GM23248 (cell line): Measurements from ENCODE around the gene TOM1L1. TPM values are rescaled to one million over a fixed set of nuclear protein-coding genes. Genes with fewer than 3 reads are reported as not detected.
"Not testable (repeated sequence)": the region's sequence is repeated elsewhere in the genome, so short reads cannot be mapped to it uniquely, and the experiment has no call there.

ENCODE experiments used
- DNase-seq: peaks from one replicate; pipeline ENCODE4 v3.0.0-alpha.2; 2015
- H2AFZ ChIP-seq: fragments of 200-600 bp; sonication (generic); 2 replicates; pipeline ENCODE4 v1.6.1; 2016; ENCODE audit warnings: antibody characterized with exemption
- H3F3A ChIP-seq: fragments of 200-600 bp; sonication (generic); 2 replicates; pipeline ENCODE4 v1.6.1; 2016; ENCODE audit warnings: mild to moderate bottlenecking, antibody characterized with exemption, mixed run types; ENCODE audit not compliant: insufficient read depth
- H3K27ac ChIP-seq: fragments of 200-600 bp; sonication (generic); 2 replicates; pipeline ENCODE4 v1.5.1; 2016; ENCODE audit warnings: mild to moderate bottlenecking
- H3K27me3 ChIP-seq: fragments of 200-600 bp; sonication (generic); replicated peaks from 2 replicates; pipeline ENCODE4 v1.6.1; 2016; ENCODE audit warnings: mild to moderate bottlenecking; ENCODE audit not compliant: insufficient read depth
- H3K36me3 ChIP-seq: fragments of 200-600 bp; sonication (generic); 2 replicates; pipeline ENCODE4 v1.6.1; 2016; ENCODE audit warnings: low read depth, mild to moderate bottlenecking
- H3K4me1 ChIP-seq: fragments of 200-600 bp; sonication (generic); 2 replicates; pipeline ENCODE4 v1.6.1; 2016; ENCODE audit warnings: mild to moderate bottlenecking; ENCODE audit not compliant: insufficient read depth
- H3K4me2 ChIP-seq: fragments of 200-600 bp; sonication (generic); one replicate; pipeline ENCODE4 v1.6.1; 2016; ENCODE audit warnings: mild to moderate bottlenecking; ENCODE audit not compliant: unreplicated experiment
- H3K4me3 ChIP-seq: fragments of 200-600 bp; sonication (generic); 2 replicates; pipeline ENCODE4 v1.5.1; 2016; ENCODE audit warnings: mild to moderate bottlenecking
- H3K79me2 ChIP-seq: fragments of 200-600 bp; sonication (generic); 2 replicates; pipeline ENCODE4 v1.6.1; 2016; ENCODE audit warnings: mild to moderate bottlenecking; ENCODE audit not compliant: insufficient read depth
- H3K9ac ChIP-seq: fragments of 200-600 bp; sonication (generic); 2 replicates; pipeline ENCODE4 v1.6.1; 2016; ENCODE audit warnings: mild to moderate bottlenecking
- H3K9me2 ChIP-seq: fragments of 200-600 bp; sonication (generic); 2 replicates; pipeline ENCODE4 v1.6.1; 2016; ENCODE audit warnings: mixed run types, mild to moderate bottlenecking, moderate library complexity; ENCODE audit not compliant: insufficient read depth
- H3K9me3 ChIP-seq: fragments of 200-600 bp; sonication (generic); one replicate; pipeline ENCODE4 v1.6.1; 2017; ENCODE audit warnings: low read depth
- H4K20me1 ChIP-seq: fragments of 200-600 bp; sonication (generic); 2 replicates; pipeline ENCODE4 v1.6.0; 2016; ENCODE audit not compliant: insufficient read depth
- EZH2 ChIP-seq: fragments of 200-600 bp; sonication (generic); IDR thresholded peaks from 2 replicates; pipeline ENCODE4 v1.6.1; 2018; ENCODE audit warnings: antibody characterized with exemption, mild to moderate bottlenecking; ENCODE audit not compliant: insufficient read depth, poor library complexity, severe bottlenecking
- EZH2phosphoT487 ChIP-seq: fragments of 200-600 bp; sonication (generic); IDR thresholded peaks from 2 replicates; pipeline ENCODE4 v1.6.1; 2018; ENCODE audit warnings: antibody characterized with exemption, moderate library complexity, mild to moderate bottlenecking, low read depth; ENCODE audit not compliant: insufficient read depth
- WGBS, 2 experiments: methylation state at CpG; one replicate each; pipeline ENCODE4 v1.1.6; 2015 to 2017; ENCODE audit warnings: low lambda C conversion rate in 2 of 2, low coverage in 1 of 2; ENCODE audit errors: missing lambda C conversion rate in 2 of 2; 5-methylcytosine and 5-hydroxymethylcytosine counted together
- in situ Hi-C: fragments of 300-500 bp; cut with MboI; formaldehyde crosslinking; loops from 2 replicates; pipeline ENCODE4 v1.15.0; 2020
- polyA plus RNA-seq: library from polyadenylated mRNA; unstranded; fragments of >200 nt; fragmentation: Nextera tagmentation; extraction: Ambion mirVana; gene quantifications from 2 replicates; pipeline ENCODE4 v1.2.1, GENCODE V29; 2016
- total RNA-seq: library from RNA; depleted of rRNA; stranded (reverse); fragments of >200 nt; shearing (Covaris generic); gene quantifications from 2 replicates; pipeline ENCODE4 v1.2.3, GENCODE V29; 2014

TOM1L1 gene
- total and polyA plus RNA-seq, 2 experiments from 2014 or later: 5.5 to 13.1 TPM

DNA sequence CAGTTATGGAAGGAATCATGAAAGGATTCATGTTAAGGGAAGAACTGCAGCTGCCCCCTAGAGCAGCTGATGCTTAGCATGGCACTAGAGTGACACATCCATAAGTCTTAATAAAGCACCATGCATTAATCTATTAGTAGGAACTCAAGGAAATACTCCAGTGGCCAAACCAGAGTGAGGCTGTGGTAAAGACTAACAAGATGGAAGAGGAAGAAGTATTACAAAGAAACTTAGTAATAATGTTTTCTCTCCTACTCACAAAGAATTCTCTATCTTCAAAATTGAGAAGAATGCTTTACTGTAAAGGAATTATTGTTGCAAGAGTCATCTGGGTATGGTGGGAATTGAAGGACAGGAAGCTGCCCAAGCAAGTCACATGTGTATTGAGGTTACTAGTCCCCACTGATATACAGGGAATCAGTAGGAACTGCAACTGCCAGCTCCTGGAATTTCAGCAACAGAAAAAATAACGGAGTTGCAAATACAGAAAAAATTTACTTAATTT is 29.9 kb upstream of the TOM1L1 start:
- Histone ChIP-seq H3K27ac (no peak overlapping the region), H3K9me2 (no peaks in the 10 kb centered on the region), H2AFZ (no peak overlapping the region), H3K27me3 (no peaks in the 10 kb centered on the region), H3K9me3 (no peaks in the 10 kb centered on the region), H4K20me1 (no peaks in the 10 kb centered on the region), H3F3A (no peaks in the 10 kb centered on the region), H3K4me1 (no peaks in the 10 kb centered on the region), H3K4me2 (no peak overlapping the region), H3K4me3 (no peak overlapping the region), H3K36me3 (no peaks in the 10 kb centered on the region), H3K9ac (no peak overlapping the region), H3K79me2 (no peaks in the 10 kb centered on the region)
- no peak for DNase-seq
- in situ Hi-C loops: no loop called here
- whole genome bisulfite sequencing, 2 experiments: 16 to 29% methylated on average over 1 of the region's 1 CpG
- TF ChIP-seq EZH2phosphoT487 (no peak), EZH2 (no peak)

DNA sequence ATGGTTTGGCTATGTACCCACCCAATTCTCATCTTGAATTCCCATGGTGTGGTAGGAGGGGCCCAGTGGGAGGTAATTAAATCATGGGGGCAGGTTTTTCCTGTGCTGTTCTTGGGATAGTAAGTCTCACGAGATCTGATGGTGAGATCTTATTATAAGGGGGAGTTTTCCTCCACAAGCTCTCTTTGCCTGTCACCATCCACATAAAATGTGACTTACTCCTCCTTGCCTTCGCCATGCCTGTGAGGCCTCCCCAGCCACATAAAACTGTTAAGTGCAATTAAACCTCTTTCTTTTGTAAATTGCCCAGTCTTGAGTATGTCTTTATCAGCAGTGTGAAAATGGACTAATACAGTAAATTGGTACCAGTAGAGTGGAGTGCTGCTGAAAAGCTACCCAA is 24.7 kb upstream of the TOM1L1 start:
- H3K27me3 ChIP-seq, H3K4me2 ChIP-seq, H3K9me3 ChIP-seq, H3F3A ChIP-seq, H3K36me3 ChIP-seq, H3K9me2 ChIP-seq, DNase-seq, H2AFZ ChIP-seq, H3K4me1 ChIP-seq, H4K20me1 ChIP-seq, H3K4me3 ChIP-seq, in situ Hi-C loops, H3K79me2 ChIP-seq, H3K9ac ChIP-seq, H3K27ac ChIP-seq: not testable (repeated sequence)
- WGBS, 2 experiments: 11 to 17% methylated on average over 2 of the region's 2 CpGs

DNA sequence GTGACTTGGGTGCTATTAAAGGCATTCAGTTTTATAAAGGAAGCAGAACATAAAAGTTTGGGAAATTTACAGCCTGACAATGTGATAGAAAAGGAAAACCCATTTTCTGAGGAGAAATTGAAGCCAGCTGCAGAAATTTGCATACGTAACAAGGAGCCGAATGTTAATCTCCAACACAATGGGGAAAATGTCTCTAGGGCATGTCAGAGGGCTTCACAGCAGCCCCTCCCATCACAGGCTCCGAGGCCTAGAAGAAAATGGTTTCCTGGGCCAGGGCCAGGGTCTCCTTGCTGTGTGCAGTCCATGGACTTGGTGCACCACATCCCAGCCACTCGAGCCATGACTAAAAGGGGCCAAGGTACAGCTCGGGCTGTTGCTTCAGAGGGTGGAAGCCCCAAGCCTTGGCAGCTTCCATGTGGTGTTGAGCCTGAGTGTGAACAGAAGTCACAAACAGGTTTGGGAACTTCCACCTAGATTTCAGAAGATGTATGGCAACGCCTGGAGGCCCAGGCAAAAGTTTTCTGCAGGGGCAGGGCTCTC is 23.9 kb upstream of the TOM1L1 start:
- Histone ChIP-seq H2AFZ (no peak overlapping the region), H4K20me1 (no peaks in the 10 kb centered on the region), H3F3A (no peaks in the 10 kb centered on the region), H3K9ac (no peak overlapping the region), H3K27ac (no peak overlapping the region), H3K4me3 (no peak overlapping the region), H3K4me2 (no peak overlapping the region), H3K9me3 (no peaks in the 10 kb centered on the region), H3K27me3 (no peaks in the 10 kb centered on the region), H3K4me1 (no peaks in the 10 kb centered on the region), H3K9me2 (no peaks in the 10 kb centered on the region), H3K36me3 (no peaks in the 10 kb centered on the region), H3K79me2 (no peaks in the 10 kb centered on the region)
- WGBS, 2 experiments: 16 to 20% methylated on average over 6 of the region's 6 CpGs
- in situ Hi-C loops: no loop called here
- no peak for TF ChIP-seq EZH2
- TF ChIP-seq EZH2phosphoT487: no peak
- DNase-seq: no peak

DNA sequence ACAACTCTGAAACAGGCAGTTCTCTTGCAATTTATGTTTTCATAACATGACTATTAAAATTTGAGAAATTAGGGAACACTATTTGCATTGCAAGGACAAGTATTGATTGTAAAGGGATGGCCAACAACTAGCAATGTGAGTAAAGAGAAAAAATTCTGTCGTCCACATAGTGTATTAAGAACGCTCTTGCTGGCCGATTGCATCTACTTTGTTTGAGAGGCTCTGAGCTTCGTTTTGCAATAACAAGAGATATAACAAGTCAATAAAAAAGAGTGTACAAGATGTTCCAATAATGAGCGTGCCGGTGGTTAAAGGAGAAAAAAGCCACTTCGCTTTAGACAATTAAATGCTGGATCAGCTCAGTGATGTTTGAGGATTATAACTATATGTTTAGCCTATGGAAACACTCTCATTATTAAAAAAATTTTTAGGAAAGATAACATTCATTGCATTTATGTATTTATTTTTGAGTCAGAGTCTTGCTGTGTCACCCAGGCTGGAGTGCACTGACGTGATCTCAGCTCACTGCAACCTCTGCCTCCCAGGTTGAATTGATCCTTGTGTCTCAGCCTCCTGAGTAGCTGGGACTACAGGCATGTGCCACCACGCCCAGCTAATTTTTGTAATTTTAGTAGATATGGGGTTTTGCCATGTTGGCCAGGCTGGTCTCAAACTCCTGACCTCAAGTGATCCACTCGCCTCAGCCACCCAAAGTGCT is 19.2 kb upstream of the TOM1L1 start:
- Histone ChIP-seq H3K27me3 (no peaks in the 10 kb centered on the region), H3F3A (no peaks in the 10 kb centered on the region), H3K4me2 (no peak overlapping the region), H3K36me3 (no peaks in the 10 kb centered on the region), H3K9me3 (no peaks in the 10 kb centered on the region), H3K9ac (no peak overlapping the region), H3K4me1 (no peaks in the 10 kb centered on the region), H3K4me3 (no peak overlapping the region), H3K9me2 (no peaks in the 10 kb centered on the region), H3K27ac (no peak overlapping the region), H3K79me2 (no peaks in the 10 kb centered on the region), H2AFZ (no peak overlapping the region), H4K20me1 (no peaks in the 10 kb centered on the region)
- 48 to 49% methylated on average over 10 of the region's 10 CpGs for WGBS, 2 experiments
- in situ Hi-C loops: no loop called here
- no peak for DNase-seq
- TF ChIP-seq EZH2phosphoT487 (no peak), EZH2 (no peak)
